HCT116 (cell line): Measurements from ENCODE around the gene WNT9A.

Experiments
- CBX3 ChIP-seq: IDR thresholded peaks from 2 replicates; pipeline ENCODE4 v1.6.1; 2012; ENCODE audit warnings: low read depth
- CEBPB ChIP-seq: IDR thresholded peaks from 2 replicates; pipeline ENCODE4 v1.6.1; 2012; ENCODE audit warnings: low read depth
- CTCF ChIP-seq, 3 experiments: fragments of 200-600 bp in 1 of 3; sonication (generic) in 1 of 3; IDR thresholded peaks in 2 of 3; conservative IDR thresholded peaks in 1 of 3; 2 replicates each; pipeline ENCODE4 v1.5.1; 2012 to 2017; ENCODE audit warnings: low read depth in 2 of 3, low read length in 2 of 3, antibody characterized with exemption in 1 of 3, borderline replicate concordance in 1 of 3, control low read depth in 1 of 3, mild to moderate bottlenecking in 1 of 3, mixed read lengths in 1 of 3, mixed run types in 1 of 3, moderate library complexity in 1 of 3; ENCODE audit not compliant: insufficient read depth in 1 of 3
- EZH2 ChIP-seq: fragments of 200-600 bp; sonication (generic); IDR thresholded peaks from 2 replicates; pipeline ENCODE4 v1.6.1; 2017; ENCODE audit warnings: antibody characterized with exemption, mixed run types
- EZH2phosphoT487 ChIP-seq: fragments of 200-600 bp; IDR thresholded peaks from 2 replicates; pipeline ENCODE4 v1.6.1; 2018; ENCODE audit warnings: antibody characterized with exemption, borderline replicate concordance
- FOSL1 ChIP-seq: IDR thresholded peaks from 2 replicates; pipeline ENCODE4 v1.6.1; 2012; ENCODE audit warnings: low read depth
- MAX ChIP-seq: IDR thresholded peaks from 2 replicates; pipeline ENCODE4 v1.6.1; 2012
- POLR2A ChIP-seq: IDR thresholded peaks from 2 replicates; pipeline ENCODE4 v1.7.0; 2011; ENCODE audit warnings: borderline replicate concordance; ENCODE audit not compliant: insufficient read depth, insufficient read length; ENCODE audit errors: extremely low read depth
- POLR2AphosphoS5 ChIP-seq: IDR thresholded peaks from 2 replicates; pipeline ENCODE4 v1.6.1; 2011; ENCODE audit warnings: mild to moderate bottlenecking, low read depth, low read length, moderate library complexity
- REST ChIP-seq: IDR thresholded peaks from 2 replicates; pipeline ENCODE4 v1.6.1; 2012; ENCODE audit warnings: low read depth
- SIN3A ChIP-seq: IDR thresholded peaks from 2 replicates; pipeline ENCODE4 v1.6.1; 2012; ENCODE audit warnings: low read depth
- TCF7L2 ChIP-seq: IDR thresholded peaks from 2 replicates; pipeline ENCODE4 v1.7.0; 2011; ENCODE audit warnings: borderline replicate concordance, inconsistent platforms; ENCODE audit not compliant: insufficient read depth, insufficient read length; ENCODE audit errors: extremely low read depth
- ZFX ChIP-seq: fragments of 450-650 bp; IDR thresholded peaks from 2 replicates; pipeline ENCODE4 v1.6.1; 2017

DNA sequence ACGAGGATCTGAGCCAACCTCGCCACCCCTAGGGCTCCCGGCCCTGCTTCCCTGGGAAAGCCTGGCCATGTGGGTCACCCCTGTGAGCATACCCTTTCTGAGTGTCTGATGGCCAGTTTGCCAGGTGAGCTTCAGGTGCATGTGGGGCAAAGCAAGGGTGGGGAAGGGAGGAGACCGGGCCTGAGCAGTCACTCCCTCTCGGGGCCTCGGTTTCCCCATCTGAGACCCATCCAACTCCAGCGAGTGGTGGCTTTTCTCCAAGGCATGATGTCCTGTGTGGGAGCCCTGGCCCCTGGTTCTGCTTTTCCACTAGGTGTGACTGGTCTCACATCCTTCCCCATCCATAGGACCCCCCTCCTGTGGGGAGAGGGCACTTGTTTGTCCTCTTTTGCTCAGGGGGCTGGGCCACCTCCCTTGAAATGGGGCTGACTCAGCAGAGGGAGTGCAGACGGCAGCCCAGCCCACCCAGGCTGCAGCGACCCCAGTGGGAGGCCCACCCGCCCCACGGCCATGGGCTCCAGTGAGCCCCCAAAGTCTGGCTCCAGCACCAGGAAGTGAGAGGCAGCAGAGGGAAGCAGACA lies 1.7 kb upstream of the WNT9A start:
- TF ChIP-seq CTCF (IDR thresholded peaks at IDR 0.05 in 2 of 3, conservative IDR thresholded peaks at IDR 0.05 in 1 of 3; ENCODE audit: borderline replicate concordance in 1 of 3, insufficient read depth in 1 of 3, low read depth in 2 of 3, low read length in 2 of 3), result no peak
- no peak for TF ChIP-seq EZH2
- no peak for TF ChIP-seq POLR2AphosphoS5
- no peak for TF ChIP-seq CBX3
- TF ChIP-seq POLR2A, result no peak
- no peak for TF ChIP-seq REST
- TF ChIP-seq EZH2phosphoT487, result no peak
- no peak for TF ChIP-seq SIN3A
- TF ChIP-seq MAX, result no peak
- TF ChIP-seq CEBPB, result no peak
- TF ChIP-seq FOSL1, result no peak
- TF ChIP-seq TCF7L2, result no peak
- no peak for TF ChIP-seq ZFX
